IMR-90 (cell line): Measurements from ENCODE around the gene MLH1. TPM values are rescaled to one million over a fixed set of nuclear protein-coding genes. Genes with fewer than 3 reads are reported as not detected.

Experiments used
- ATAC-seq: fragments of 200-7000 bp; cut with Tn5 transposase; 2 replicates; pipeline ENCODE4 v1.9.1; 2020; ENCODE audit warnings: low read depth, mild to moderate bottlenecking, moderate library complexity
- BruUV-seq: library from RNA; stranded (reverse); fragments of 400-500 nt; replicated peaks from 2 replicates; lab custom pipeline; 2021; lab: Mats Ljungman, UMichigan
- CTCF ChIA-PET: fragments of 300-600 bp; formaldehyde crosslinking; extraction: SDS; loops from one replicate; lab custom pipeline; 2021; ENCODE audit warnings: antibody characterized with exemption; lab: Yijun Ruan, JAX
- POLR2A ChIA-PET: fragments of 300-600 bp; sonication (Branson Sonifier 250); formaldehyde crosslinking; loops from one replicate; lab custom pipeline; 2022; ENCODE audit warnings: antibody characterized with exemption; ENCODE audit not compliant: unreplicated experiment; lab: Charles Lee
- DNase-seq: peaks from one replicate; pipeline ENCODE4 v3.0.0; 2013
- H2AFZ ChIP-seq: replicated peaks from 2 replicates; pipeline ENCODE3; 2013; ENCODE audit warnings: low read length, mild to moderate bottlenecking; ENCODE audit not compliant: poor library complexity
- H2AK5ac ChIP-seq: 2 replicates; pipeline ENCODE4 v1.6.1; 2013; ENCODE audit warnings: low read depth, low read length, inconsistent platforms
- H2AK9ac ChIP-seq: replicated peaks from 2 replicates; pipeline ENCODE3; 2013; ENCODE audit warnings: mild to moderate bottlenecking, low read depth, low read length, moderate library complexity; ENCODE audit not compliant: poor library complexity
- H2BK120ac ChIP-seq: 2 replicates; pipeline ENCODE4 v1.6.1; 2013; ENCODE audit warnings: low read depth, low read length, inconsistent platforms
- H2BK15ac ChIP-seq: 3 replicates; pipeline ENCODE4 v1.6.1; 2013; ENCODE audit warnings: low read depth, low read length, inconsistent platforms
- H2BK20ac ChIP-seq: 2 replicates; pipeline ENCODE4 v1.6.1; 2013; ENCODE audit warnings: low read depth, mild to moderate bottlenecking, inconsistent platforms, low read length, moderate library complexity
- H2BK5ac ChIP-seq: 2 replicates; pipeline ENCODE4 v1.6.1; 2013; ENCODE audit warnings: mild to moderate bottlenecking, low read depth, low read length, inconsistent platforms; ENCODE audit not compliant: poor library complexity, severe bottlenecking
- H3K14ac ChIP-seq: replicated peaks from 2 replicates; pipeline ENCODE4 v1.6.1; 2013; ENCODE audit warnings: low read depth, low read length, inconsistent platforms
- H3K18ac ChIP-seq: 2 replicates; pipeline ENCODE4 v1.6.1; 2013; ENCODE audit warnings: low read depth, low read length, control low read depth
- H3K23ac ChIP-seq: 2 replicates; pipeline ENCODE4 v1.6.1; 2013; ENCODE audit warnings: low read depth, low read length, inconsistent platforms
- H3K27ac ChIP-seq: 2 replicates; pipeline ENCODE4 v1.5.1; 2013; ENCODE audit warnings: mild to moderate bottlenecking, control low read depth, low read length; ENCODE audit not compliant: insufficient read depth
- H3K27me3 ChIP-seq: 2 replicates; pipeline ENCODE4 v1.6.1; 2013; ENCODE audit warnings: low read length; ENCODE audit not compliant: control insufficient read depth, insufficient read depth
- H3K36me3 ChIP-seq: 2 replicates; pipeline ENCODE4 v1.6.1; 2013; ENCODE audit warnings: low read length, mixed read lengths; ENCODE audit not compliant: control insufficient read depth, insufficient read depth
- H3K4ac ChIP-seq: 2 replicates; pipeline ENCODE4 v1.6.1; 2013; ENCODE audit warnings: low read depth, low read length, inconsistent platforms
- H3K4me1 ChIP-seq: 2 replicates; pipeline ENCODE4 v1.6.1; 2013; ENCODE audit warnings: low read length, mixed read lengths; ENCODE audit not compliant: control insufficient read depth, insufficient read depth
- H3K4me2 ChIP-seq: 2 replicates; pipeline ENCODE4 v1.6.1; 2013; ENCODE audit warnings: low read depth, mild to moderate bottlenecking, control low read depth, low read length, moderate library complexity
- H3K4me3 ChIP-seq: 2 replicates; pipeline ENCODE4 v1.5.1; 2013; ENCODE audit warnings: low read depth, mild to moderate bottlenecking, control low read depth, low read length, moderate library complexity; ENCODE audit not compliant: insufficient read depth
- H3K56ac ChIP-seq: 2 replicates; pipeline ENCODE4 v1.6.1; 2013; ENCODE audit warnings: low read length, inconsistent platforms; ENCODE audit not compliant: insufficient read depth; ENCODE audit errors: extremely low read depth
- H3K79me1 ChIP-seq, 2 experiments: 2 replicates each; pipeline ENCODE4 v1.6.1; 2013; ENCODE audit warnings: low read length in 2 of 2, inconsistent platforms in 1 of 2, low read depth in 1 of 2
- H3K9ac ChIP-seq: 2 replicates; pipeline ENCODE4 v1.6.1; 2013; ENCODE audit warnings: low read depth, low read length, control low read depth
- H3K9me1 ChIP-seq: 2 replicates; pipeline ENCODE4 v1.6.1; 2013; ENCODE audit warnings: low read length, inconsistent platforms; ENCODE audit not compliant: insufficient read depth
- H3K9me3 ChIP-seq: 2 replicates; pipeline ENCODE4 v1.6.1; 2013; ENCODE audit warnings: low read length; ENCODE audit not compliant: control insufficient read depth, insufficient read depth
- H4K20me1 ChIP-seq: 2 replicates; pipeline ENCODE4 v1.6.1; 2013; ENCODE audit warnings: low read length, inconsistent platforms; ENCODE audit not compliant: insufficient read depth
- H4K5ac ChIP-seq: 2 replicates; pipeline ENCODE4 v1.6.1; 2013; ENCODE audit warnings: mild to moderate bottlenecking, low read depth, low read length, control low read depth
- H4K8ac ChIP-seq, 2 experiments: 2 replicates each; pipeline ENCODE4 v1.6.1; 2013; ENCODE audit warnings: low read depth in 2 of 2, low read length in 2 of 2, control low read depth in 1 of 2, inconsistent platforms in 1 of 2
- H4K91ac ChIP-seq: 2 replicates; pipeline ENCODE4 v1.6.1; 2013; ENCODE audit warnings: low read depth, low read length, inconsistent platforms; ENCODE audit not compliant: insufficient read depth
- CTCF ChIP-seq: conservative IDR thresholded peaks from 2 replicates; pipeline ENCODE4 v1.5.1; 2012; ENCODE audit warnings: mild to moderate bottlenecking, low read depth, low read length, improper control_type of control experiment
- ELK1 ChIP-seq: fragments of 150-350 bp; IDR thresholded peaks from 2 replicates; pipeline ENCODE4 v1.6.1; 2016; ENCODE audit warnings: low read depth, mild to moderate bottlenecking, low read length, moderate library complexity, borderline replicate concordance
- WGBS, 2 experiments: methylation state at CpG; one replicate each; pipeline versions ENCODE4 v1.1.5 to v1.1.7; 2013; ENCODE audit warnings: missing lambda C conversion rate in 2 of 2; ENCODE audit not compliant: insufficient read length in 1 of 2; ENCODE audit errors: extremely low coverage in 2 of 2; 5-methylcytosine and 5-hydroxymethylcytosine counted together
- dilution Hi-C: fragments of 300-500 bp; cut with HindIII; formaldehyde crosslinking; loops from one replicate; pipeline ENCODE4 v1.14.3; 2018; ENCODE audit warnings: low sequenced_read_pairs; ENCODE audit not compliant: unreplicated experiment
- in situ Hi-C: fragments of 300-500 bp; cut with MboI; formaldehyde crosslinking; loops from 3 replicates; pipeline ENCODE4 v1.14.3; 2019; ENCODE audit warnings: low sequenced_read_pairs, inconsistent platforms, mixed read lengths
- intact Hi-C: fragments of 100-400 bp; cut with micrococcal nuclease; formaldehyde crosslinking; loops from 2 replicates; pipeline ENCODE4 v1.10.0; 2022
- polyA plus RNA-seq, 3 experiments: library from polyadenylated mRNA; depleted of rRNA; stranded (reverse); fragments of >200 nt; gene quantifications; 2 replicates each; pipeline ENCODE4 v1.2.3, GENCODE V29; 2012; ENCODE audit warnings: low replicate concordance in 1 of 3
- total RNA-seq: library from RNA; depleted of rRNA; stranded (reverse); fragments of >200 nt; gene quantifications from 2 replicates; pipeline ENCODE4 v1.2.3, GENCODE V29; 2012

Gene MLH1
- total and polyA plus RNA-seq, 2 of the 4 experiments (the other 2 are of a cell fraction) = 30.2 to 54.1 TPM

GRCh38 chr3:36944012-36944640 is 49.2 kb upstream of the MLH1 start:
- H3K27ac ChIP-seq = peak overlapping the region; percentile 73

More at GRCh38 chr3:36944012-36944640, 49.2 kb upstream of the MLH1 start:
- Histone ChIP-seq H2AK5ac (no peak overlapping the region), H4K91ac (peak overlapping the region; percentile 72), H3K79me1 (peaks cover 8 to 28% of the 10 kb centered on the region in 2 experiments; a peak in 2 of 4 replicates), H4K20me1 (no peaks in the 10 kb centered on the region), H3K23ac (peak overlapping the region; percentile 74), H3K9ac (peak overlapping the region; percentile 84), H4K8ac (peak overlapping the region; percentile 65 to 86), H3K4me2 (peak overlapping the region; percentile 79), H4K5ac (peak overlapping the region; percentile 21; the same call in 1 of the 2 replicates), H3K4me3 (peak overlapping the region; percentile 41), H3K27me3 (no peaks in the 10 kb centered on the region), H3K14ac (peak overlapping the region; percentile 53), H2BK120ac (peak overlapping the region; percentile 30; the same call in 1 of the 2 replicates), H3K56ac (peak overlapping the region; percentile 22; the same call in 1 of the 2 replicates), H3K9me1 (peaks cover 6% of the 10 kb centered on the region; the same call in 1 of the 2 replicates), H2BK15ac (peak overlapping the region; percentile 62; the same call in 1 of the 3 replicates), H3K9me3 (peaks cover 3% of the 10 kb centered on the region; the same call in 1 of the 2 replicates), H3K18ac (peak overlapping the region; percentile 37; the same call in 1 of the 2 replicates), H3K4ac (peak overlapping the region; percentile 55), H2AK9ac (peak overlapping the region; percentile 56), H2AFZ (peak overlapping the region; percentile 97), H3K36me3 (no peaks in the 10 kb centered on the region), H2BK20ac (no peak overlapping the region), H2BK5ac (no peak overlapping the region), H3K4me1 (peaks cover 8% of the 10 kb centered on the region)
- no TSS peak for BruUV-seq
- peak; percentile 78 for ATAC-seq
- intact Hi-C loops = no loop called here
- WGBS, 2 experiments = 0% methylated on average over 25 of the region's 56 CpGs; no CpG with 5 or more reads in 1 of the 2 experiments
- CTCF ChIA-PET = interaction anchor here (0.7 to 3.4 kb wide), 3 partner anchors 14 to 129 kb away, joined by 3 to 15 read pairs (median 4); no protein-coding TSS in a partner anchor
- peak; percentile 59 for DNase-seq
- dilution Hi-C loops = no loop called here
- POLR2A ChIA-PET = interaction anchor here (0.6 to 1.2 kb wide), 2 partner anchors 8 to 210 kb away, joined by 3 to 4 read pairs; no protein-coding TSS in a partner anchor
- in situ Hi-C loops = no loop called here
- TF ChIP-seq CTCF = peak; percentile 13; the same call in 1 of the 2 replicates
- no peak for TF ChIP-seq ELK1
